MV-4-11 (cell line): Measurements from ENCODE around the gene SPACDR.
"Not testable (repeated sequence)": the region's sequence is repeated elsewhere in the genome, so short reads cannot be mapped to it uniquely, and the experiment has no call there.

Experiments used
- DNase-seq: peaks from one replicate; lab custom pipeline; 2025; lab: John Stamatoyannopoulos, UW

The SPACDR gene

GRCh38 chr7:100465702-100466311 lies 1.7 kb upstream of the SPACDR start:
- DNase-seq: peak; percentile 25

- no peak for DNase-seq
These were observed 1.2 kb upstream of the SPACDR start for GRCh38 chr7:100465299-100465698.

DNA sequence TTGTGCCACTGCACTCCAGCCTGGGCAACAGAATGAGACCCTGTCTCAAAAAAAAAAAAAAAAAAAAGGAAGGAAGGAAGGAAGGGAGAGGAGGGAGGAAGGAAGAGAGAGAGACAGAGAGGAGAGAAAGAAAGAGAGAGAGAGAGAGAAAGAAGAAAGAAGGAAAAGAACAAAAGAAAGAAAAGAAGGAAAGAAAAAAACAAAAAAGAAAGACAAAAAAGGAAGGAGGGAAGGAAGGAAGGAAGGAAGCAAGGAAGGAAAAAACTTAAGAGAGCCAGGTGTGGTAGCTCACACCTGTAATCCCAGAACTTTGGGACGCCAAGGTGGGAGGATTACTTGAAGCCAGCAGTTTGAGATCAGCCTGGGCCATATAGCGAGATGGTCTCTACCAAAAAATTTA lies 731 bp upstream of the SPACDR start:
- DNase-seq: no peak

DNA sequence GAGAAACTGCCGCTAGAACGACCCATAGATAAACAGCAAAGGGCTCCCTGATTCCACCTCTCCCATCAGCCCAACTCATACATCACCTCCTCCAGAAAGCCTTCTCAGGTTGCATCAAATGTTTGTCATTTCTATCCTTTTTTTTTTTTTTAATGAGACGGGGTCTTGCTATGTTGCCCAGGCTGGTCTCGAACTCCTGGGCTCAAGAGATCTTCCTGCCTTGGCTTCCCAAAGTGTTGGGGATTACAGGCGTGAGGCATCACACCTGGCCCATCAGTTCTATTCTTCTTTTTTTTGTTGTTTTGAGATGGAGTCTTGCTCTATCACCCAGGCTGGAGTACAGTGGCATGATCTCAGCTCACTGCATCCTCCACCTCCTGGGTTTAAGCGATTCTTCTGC lies 7.0 kb downstream of the SPACDR start:
- DNase-seq: no peak

DNA sequence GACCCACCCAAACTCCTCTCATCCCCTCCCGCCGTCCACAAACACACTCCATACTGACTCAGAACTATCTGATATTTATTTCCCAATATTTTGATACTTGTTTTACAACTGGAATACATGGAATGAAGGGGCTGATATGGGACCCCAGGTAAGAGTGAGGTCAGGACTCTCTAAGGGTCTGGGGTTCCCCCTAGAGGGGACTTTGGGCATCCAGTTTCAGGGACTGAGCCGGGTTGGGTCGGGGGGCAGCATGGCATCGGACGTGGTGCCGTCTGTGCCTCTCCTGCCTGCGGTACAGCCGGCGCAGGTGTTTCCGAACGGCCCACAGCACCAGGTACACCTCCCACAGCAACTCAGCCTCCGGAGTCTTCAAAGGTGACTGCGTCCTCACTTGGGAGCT lies 7.5 kb downstream of the SPACDR start:
- no peak for DNase-seq

- DNase-seq: no peak
These were observed 8.9 kb downstream of the SPACDR start for GRCh38 chr7:100455206-100455605.

GRCh38 chr7:100453854-100454253 lies 10.2 kb downstream of the SPACDR start:
- DNase-seq: not testable (repeated sequence)

GRCh38 chr7:100452513-100452912 lies 11.5 kb downstream of the SPACDR start:
- DNase-seq: no peak

DNA sequence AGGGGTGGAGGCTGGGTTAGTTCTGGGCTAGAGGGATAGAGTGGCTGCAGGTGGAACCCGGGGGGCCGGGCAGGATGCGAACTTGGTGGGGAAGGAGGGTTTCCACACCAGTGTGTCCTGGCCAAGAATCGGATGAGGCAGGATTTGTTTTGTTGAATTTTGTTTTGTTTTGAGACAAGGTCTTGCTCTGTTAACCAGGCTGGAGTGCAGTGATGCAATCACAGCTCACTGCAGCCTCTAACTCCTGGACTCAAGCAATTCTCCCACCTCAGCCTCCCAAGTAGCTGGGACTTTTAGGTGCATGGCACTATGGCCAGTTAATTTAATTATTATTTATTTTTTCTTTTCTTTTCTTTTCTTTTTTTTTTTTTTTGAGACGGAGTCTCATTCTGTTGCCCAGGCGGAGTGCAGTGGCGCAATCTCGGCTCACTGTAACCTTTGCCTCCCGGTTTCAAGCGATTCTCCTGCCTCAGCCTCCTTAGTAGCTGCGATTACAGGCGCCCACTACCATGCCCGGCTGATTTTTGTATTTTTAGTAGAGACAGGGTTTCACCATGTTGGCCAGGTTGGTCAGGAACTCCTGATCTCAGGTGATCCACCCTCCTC lies 14.8 kb downstream of the SPACDR start:
- no peak for DNase-seq

DNA sequence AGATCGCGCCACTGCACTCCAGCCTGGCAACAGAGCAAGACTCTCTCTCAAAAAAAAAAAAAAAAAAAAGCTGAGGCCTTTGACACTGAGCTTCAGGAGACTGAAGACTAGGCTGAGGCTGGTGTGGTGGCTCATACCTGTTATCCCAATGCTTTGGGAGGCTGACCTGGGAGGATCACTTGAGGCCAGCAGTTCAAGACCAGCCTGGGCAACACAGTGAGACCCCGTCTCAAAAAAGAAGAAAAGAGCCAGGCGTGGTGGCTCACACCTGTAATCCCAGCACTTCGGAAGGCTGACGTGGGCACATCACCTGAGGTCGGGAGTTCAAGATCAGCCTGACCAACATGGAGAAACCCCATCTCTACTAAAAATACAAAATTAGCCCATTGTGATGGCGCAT lies 16.7 kb downstream of the SPACDR start:
- not testable (repeated sequence) for DNase-seq

DNA sequence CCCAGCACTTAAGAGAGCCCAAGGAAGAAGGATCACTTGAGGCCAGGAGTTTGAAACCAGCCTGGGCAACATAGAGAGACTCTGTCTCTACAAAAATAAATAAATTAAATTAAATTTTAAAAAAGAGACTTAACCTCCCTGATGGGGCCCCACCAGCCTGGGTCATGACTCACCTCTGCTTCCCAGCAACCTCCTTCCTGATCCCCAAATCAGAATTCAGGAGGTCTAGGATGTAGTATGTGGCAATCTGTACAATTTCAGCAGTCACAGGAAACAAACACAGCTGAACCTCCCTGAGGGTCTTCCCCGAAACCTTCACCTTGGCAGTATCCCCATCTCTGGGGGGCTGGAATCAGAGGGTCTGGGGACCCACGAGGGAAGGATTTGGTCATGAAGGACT lies 18.0 kb downstream of the SPACDR start:
- no peak for DNase-seq

DNA sequence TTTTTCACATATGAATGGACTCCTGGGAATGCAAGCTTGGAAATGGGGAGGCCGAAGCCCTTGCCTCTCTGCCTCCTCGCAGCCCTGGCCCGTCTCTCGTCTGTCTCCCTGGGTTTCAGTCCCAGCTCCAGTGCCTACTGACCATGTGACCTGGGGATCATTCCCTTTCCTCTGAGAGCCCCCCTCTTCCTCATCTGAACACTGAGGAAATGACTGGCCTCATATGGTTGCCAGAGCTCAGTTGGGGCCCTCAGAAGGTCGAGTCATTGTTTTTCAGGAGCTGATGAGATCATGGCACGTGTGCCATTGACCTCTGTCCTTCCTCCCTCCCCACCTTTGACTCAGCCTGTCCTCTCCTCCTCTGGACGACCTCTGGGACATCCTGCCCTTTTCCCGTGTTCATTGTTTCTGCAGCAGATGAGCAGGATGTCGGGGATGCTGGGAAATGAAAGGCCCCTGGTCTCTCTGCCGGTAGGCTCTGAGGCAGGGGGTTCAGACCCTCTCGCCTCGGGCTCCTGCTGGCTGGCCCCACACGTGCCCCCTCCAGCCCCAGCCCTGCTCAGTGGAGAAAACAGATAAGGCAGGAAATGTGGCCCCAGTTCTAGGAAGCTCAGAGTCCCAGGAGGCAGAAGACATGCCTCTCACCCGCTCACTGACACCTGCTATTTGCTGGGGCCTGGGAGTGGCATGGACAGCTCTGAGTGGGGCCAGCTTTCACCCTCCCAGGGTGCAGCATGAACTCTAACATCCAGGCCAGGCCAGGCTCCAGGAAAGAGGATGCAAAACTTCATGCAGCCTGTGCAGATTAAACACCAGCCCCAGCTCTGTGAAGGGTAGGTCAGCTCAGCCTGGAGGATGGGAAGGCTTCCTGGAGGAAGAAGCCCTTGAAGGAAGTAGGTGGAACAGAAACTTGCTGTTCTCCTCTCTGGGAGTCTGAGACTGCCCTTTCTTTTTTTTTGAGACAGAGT lies 19.5 kb downstream of the SPACDR start:
- peak; percentile 70 for DNase-seq

- DNase-seq: no peak
These were observed 20.8 kb downstream of the SPACDR start for GRCh38 chr7:100443096-100443840.

DNA sequence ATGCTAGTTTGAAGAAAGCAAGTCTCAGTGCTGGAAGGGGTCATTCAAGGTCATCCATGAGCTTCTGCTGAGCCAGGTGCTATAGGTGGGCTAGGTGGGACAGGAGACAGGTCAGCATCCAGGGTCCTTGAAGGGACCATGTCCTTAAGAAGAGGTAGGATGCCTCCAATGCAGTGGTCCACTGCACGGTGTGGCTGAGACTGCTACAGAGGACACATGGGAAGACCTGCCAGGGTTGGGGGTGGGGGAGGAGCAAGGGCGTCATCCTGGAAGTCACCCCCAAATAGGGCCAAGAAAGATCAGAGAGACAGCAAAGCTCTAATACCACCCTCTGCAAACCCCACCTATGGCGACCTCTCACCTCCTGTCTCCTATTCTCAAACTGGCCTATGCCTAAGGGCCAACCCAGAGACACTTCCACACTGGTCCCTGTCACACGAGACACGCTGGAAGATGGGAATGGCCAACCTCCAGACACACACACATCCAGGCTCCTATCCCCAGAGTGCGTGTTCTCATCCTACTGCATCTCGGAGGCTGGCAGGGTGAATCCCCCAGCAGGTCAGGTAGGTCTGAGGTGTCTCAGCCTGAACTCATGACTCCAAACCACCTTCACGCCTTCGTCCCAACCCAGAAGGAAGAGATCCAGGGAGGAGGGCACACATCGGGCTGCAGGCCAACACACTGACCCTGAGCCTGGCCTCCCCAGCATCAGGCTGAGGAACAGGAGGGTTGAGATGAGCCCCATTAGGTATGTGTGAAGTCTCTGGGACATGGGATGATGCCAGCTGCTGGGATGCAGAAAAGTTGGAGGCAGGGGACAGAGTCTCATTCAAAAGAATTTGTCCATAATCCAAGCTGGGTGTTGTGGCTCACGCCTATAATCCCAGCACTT lies 22.2 kb downstream of the SPACDR start:
- DNase-seq: no peak

GRCh38 chr7:100439244-100439643 lies 24.8 kb downstream of the SPACDR start:
- not testable (repeated sequence) for DNase-seq

DNA sequence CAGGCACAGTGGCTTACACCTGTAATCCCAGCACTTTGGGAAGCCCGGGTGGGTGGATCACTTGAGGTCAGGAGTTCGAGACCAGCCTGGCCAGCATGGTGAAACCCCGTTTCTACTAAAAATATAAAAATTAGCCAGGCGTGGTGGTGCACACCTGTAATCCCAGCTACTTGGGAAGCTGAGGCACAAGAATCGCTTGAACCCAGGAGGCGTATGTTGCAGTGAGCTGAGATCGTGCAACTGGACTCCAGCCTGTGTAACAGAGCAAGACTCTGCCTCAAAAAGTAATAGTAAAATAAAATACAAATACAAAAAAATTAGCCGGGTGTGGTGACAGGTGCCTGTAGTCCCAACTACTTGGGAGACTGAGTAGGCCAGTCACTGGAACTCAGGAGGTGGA lies 25.3 kb downstream of the SPACDR start:
- DNase-seq: not testable (repeated sequence)

GRCh38 chr7:100438172-100438571 lies 25.9 kb downstream of the SPACDR start:
- no peak for DNase-seq

- DNase-seq: no peak
These were observed 26.6 kb downstream of the SPACDR start for GRCh38 chr7:100437150-100438100.

DNA sequence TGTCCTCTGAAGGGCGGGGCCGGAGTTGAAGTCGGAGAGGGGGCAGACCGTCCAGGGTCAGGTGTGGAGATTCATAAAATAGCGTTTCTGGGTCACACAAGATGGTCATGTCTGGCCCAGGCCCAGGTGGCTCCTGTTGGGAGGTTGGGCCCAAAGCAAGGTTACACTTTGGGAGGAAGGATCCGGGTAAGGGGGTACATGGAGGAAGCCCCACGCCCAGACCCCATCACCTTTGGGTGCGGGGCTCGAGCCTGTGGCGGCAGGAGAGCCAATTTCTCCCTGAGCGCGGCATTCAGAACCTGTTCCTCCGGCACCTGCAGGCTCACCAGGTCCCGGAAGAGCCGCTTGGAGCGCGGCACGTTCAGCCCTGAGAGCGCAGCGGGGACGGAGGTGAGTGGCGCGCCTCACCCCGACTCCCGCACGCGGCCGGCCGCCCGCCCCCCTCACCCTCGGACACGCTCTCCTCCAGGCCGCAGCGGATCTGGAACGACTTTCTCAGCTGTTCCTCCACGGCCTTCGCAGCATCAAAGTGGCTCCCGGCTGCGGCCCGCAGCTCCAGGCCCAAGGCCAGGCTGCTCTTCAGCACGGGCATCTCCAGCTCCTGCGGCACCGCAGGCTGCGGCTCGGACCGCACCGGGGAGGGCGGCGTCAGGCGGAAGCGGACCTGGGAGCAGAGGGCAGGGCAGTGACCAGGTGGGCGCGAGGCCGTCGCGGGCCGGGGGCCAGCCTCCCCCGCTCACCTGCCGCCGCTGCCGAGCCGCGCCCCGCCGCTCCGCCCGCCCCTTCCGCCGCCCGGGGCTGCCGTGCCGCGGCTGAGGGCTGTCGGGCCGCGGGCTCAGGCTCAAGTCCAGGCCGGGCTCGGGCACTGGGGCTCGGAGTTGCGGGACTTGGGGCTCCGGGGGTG lies 28.4 kb downstream of the SPACDR start:
- peak; percentile 13 for DNase-seq
